Testis (tissue), 2 donors: Measurements from ENCODE around the gene SLC24A2.

Source experiments
- CTCF ChIP-seq, 3 experiments: fragments of 450-650 bp in 2 of 3; fragments of 200-600 bp in 1 of 3; sonication (generic) in 1 of 3; IDR thresholded peaks; one replicate each; pipeline ENCODE4 v1.5.1; 2016 to 2019; ENCODE audit warnings: antibody characterized with exemption in 3 of 3, mild to moderate bottlenecking in 2 of 3, moderate library complexity in 1 of 3
- POLR2A ChIP-seq: fragments of 450-650 bp; IDR thresholded peaks from one replicate; pipeline ENCODE4 v1.6.1; 2017; ENCODE audit warnings: antibody characterized with exemption, mild to moderate bottlenecking, moderate library complexity

- TF ChIP-seq CTCF (IDR thresholded peaks at IDR 0.05) (no peak), POLR2A (no peak)
Observed at GRCh38 chr9:19757745-19758144, 31.1 kb downstream of the SLC24A2 start.
